Hepatocyte (in vitro differentiated cells): ENCODE data around the gene IRS4.

Source experiments
- CTCF ChIP-seq: fragments of 200-600 bp; sonication (generic); IDR thresholded peaks from 2 replicates; pipeline ENCODE4 v1.5.1; 2016; ENCODE audit warnings: antibody characterized with exemption, mild to moderate bottlenecking; ENCODE audit not compliant: poor library complexity
- EZH2 ChIP-seq: fragments of 200-600 bp; sonication (generic); IDR thresholded peaks from 2 replicates; pipeline ENCODE4 v1.6.1; 2016; ENCODE audit warnings: antibody characterized with exemption, mild to moderate bottlenecking, borderline replicate concordance
- EZH2phosphoT487 ChIP-seq: fragments of 200-600 bp; sonication (generic); IDR thresholded peaks from one replicate; pipeline ENCODE4 v1.6.1; 2018; ENCODE audit warnings: antibody characterized with exemption, mild to moderate bottlenecking, low read depth, moderate library complexity; ENCODE audit not compliant: unreplicated experiment, severe bottlenecking

GRCh38 chrX:108735679-108736508 is 469 bp downstream of the IRS4 start:
- TF ChIP-seq EZH2 (no peak), CTCF (no peak), EZH2phosphoT487 (no peak)
